ENCODE results near the gene SBF2.
"Not testable (repeated sequence)": the region's sequence is repeated elsewhere in the genome, so short reads cannot be mapped to it uniquely, and the experiment has no call there.

SBF2 gene

GRCh38 chr11:10139656-10140055 lies 154.4 kb downstream of the SBF2 start:
- peak; percentile 63 for DNase-seq (ENCODE audit: low read depth)
- H3K4me3 ChIP-seq (ENCODE audit: low read depth, low read length): no peak overlapping the region
- in situ Hi-C loops (cut with HindIII; ENCODE audit: low sequenced_read_pairs): no loop called here
- TF ChIP-seq CTCF (IDR thresholded peaks at IDR 0.05; ENCODE audit: low read depth, low read length, missing control alignments): no peak

GRCh38 chr11:10139143-10139542 lies 154.9 kb downstream of the SBF2 start:
- no peak overlapping the region for H3K4me3 ChIP-seq (ENCODE audit: low read depth, low read length)
- TF ChIP-seq CTCF (IDR thresholded peaks at IDR 0.05; ENCODE audit: low read depth, low read length, missing control alignments): no peak
- DNase-seq (ENCODE audit: low read depth): no peak
- in situ Hi-C loops (cut with HindIII; ENCODE audit: low sequenced_read_pairs): no loop called here

GRCh38 chr11:10134975-10135481 lies 159.0 kb downstream of the SBF2 start:
- H3K4me3 ChIP-seq (ENCODE audit: low read depth, low read length): no peak overlapping the region
- no peak for TF ChIP-seq CTCF (IDR thresholded peaks at IDR 0.05; ENCODE audit: low read depth, low read length, missing control alignments)
- in situ Hi-C loops (cut with HindIII; ENCODE audit: low sequenced_read_pairs): no loop called here
- no peak for DNase-seq (ENCODE audit: low read depth)

GRCh38 chr11:10134226-10134625 lies 159.8 kb downstream of the SBF2 start:
- DNase-seq (ENCODE audit: low read depth); H3K4me3 ChIP-seq (ENCODE audit: low read depth, low read length); in situ Hi-C loops (cut with HindIII; ENCODE audit: low sequenced_read_pairs): not testable (repeated sequence)

- DNase-seq (ENCODE audit: low read depth); in situ Hi-C loops (cut with HindIII; ENCODE audit: low sequenced_read_pairs); H3K4me3 ChIP-seq (ENCODE audit: low read depth, low read length): not testable (repeated sequence)
Observed at GRCh38 chr11:10133251-10133650, 160.8 kb downstream of the SBF2 start.

- no peak for TF ChIP-seq CTCF (IDR thresholded peaks at IDR 0.05; ENCODE audit: low read depth, low read length, missing control alignments)
- in situ Hi-C loops (cut with HindIII; ENCODE audit: low sequenced_read_pairs): no loop called here
- DNase-seq (ENCODE audit: low read depth): no peak
- H3K4me3 ChIP-seq (ENCODE audit: low read depth, low read length): no peak overlapping the region
Observed at GRCh38 chr11:10130875-10131274, 163.1 kb downstream of the SBF2 start.

GRCh38 chr11:10129184-10129583 lies 164.8 kb downstream of the SBF2 start:
- in situ Hi-C loops (cut with HindIII; ENCODE audit: low sequenced_read_pairs); DNase-seq (ENCODE audit: low read depth); H3K4me3 ChIP-seq (ENCODE audit: low read depth, low read length): not testable (repeated sequence)

- H3K4me3 ChIP-seq (ENCODE audit: low read depth, low read length): no peak overlapping the region
- peak; percentile 22 for DNase-seq (ENCODE audit: low read depth)
- no peak for TF ChIP-seq CTCF (IDR thresholded peaks at IDR 0.05; ENCODE audit: low read depth, low read length, missing control alignments)
- in situ Hi-C loops (cut with HindIII; ENCODE audit: low sequenced_read_pairs): no loop called here
Observed at GRCh38 chr11:10125522-10126133, 168.4 kb downstream of the SBF2 start.
